Measurements from ENCODE around the gene PCED1B.

DNA sequence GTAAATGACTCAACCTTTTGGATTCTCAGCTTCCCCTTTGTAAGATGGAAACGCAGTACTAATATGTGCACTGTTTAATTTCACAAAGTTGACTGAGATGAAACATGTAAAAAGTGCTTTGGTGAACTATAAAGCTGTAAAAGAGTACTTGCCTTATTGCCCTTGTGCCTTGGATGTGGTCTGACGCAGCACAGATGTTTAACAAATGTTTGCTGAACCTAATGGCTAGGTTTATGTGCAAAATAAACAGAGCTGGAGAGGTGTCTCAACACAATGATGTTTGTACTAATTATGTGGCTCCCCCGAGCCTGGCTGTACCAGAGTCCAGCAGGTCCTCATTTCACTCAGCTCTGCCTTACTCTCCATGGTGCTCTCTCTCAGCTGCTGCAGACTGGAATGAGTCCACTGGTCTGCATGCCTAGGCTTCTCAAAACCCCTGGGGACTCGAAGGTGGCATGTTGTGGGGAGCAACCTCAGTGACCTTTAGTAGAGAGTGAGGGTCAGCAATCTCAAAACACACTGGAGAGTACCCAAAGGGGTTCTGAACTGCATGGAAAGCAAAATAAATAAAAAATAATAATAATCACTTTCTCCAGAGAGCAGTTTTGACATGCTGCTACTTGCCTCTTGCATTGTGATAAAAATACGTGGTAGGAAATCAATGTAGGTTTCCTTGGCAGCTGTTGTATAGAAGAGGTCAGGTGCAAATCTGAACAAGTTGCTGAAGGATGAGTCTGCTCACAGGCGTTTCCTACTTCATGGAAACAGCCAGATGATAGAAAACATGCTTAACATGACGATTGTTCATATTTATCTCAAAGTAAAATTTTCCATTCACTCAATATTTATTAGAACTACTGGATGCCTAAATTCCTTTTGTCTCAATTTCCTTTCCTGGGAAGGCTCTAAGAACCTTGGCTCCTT lies 8.9 kb downstream of the PCED1B start:
- TF ChIP-seq, protein P1, sequence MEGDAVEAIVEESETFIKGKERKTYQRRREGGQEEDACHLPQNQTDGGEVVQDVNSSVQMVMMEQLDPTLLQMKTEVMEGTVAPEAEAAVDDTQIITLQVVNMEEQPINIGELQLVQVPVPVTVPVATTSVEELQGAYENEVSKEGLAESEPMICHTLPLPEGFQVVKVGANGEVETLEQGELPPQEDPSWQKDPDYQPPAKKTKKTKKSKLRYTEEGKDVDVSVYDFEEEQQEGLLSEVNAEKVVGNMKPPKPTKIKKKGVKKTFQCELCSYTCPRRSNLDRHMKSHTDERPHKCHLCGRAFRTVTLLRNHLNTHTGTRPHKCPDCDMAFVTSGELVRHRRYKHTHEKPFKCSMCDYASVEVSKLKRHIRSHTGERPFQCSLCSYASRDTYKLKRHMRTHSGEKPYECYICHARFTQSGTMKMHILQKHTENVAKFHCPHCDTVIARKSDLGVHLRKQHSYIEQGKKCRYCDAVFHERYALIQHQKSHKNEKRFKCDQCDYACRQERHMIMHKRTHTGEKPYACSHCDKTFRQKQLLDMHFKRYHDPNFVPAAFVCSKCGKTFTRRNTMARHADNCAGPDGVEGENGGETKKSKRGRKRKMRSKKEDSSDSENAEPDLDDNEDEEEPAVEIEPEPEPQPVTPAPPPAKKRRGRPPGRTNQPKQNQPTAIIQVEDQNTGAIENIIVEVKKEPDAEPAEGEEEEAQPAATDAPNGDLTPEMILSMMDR (optimal IDR thresholded peaks at IDR 0.05 in 1 of 3, IDR thresholded peaks at IDR 0.05 in 1 of 3, conservative IDR thresholded peaks at IDR 0.05 in 1 of 3; ENCODE audit: extremely low read depth in 1 of 3, insufficient read depth in 2 of 3, low read length in 3 of 3): no peak
- no peak for TF ChIP-seq EZH2 (IDR thresholded peaks at IDR 0.05; ENCODE audit: low read length)

Measured in keratinocyte (primary cell).